SU-DHL-6 (cell line): ENCODE measurements around the gene AP2M1.

Source experiments
- H2AFZ ChIP-seq: fragments of 200-600 bp; sonication (generic); 2 replicates; pipeline ENCODE4 v1.6.1; 2014; ENCODE audit warnings: low read depth, mild to moderate bottlenecking, moderate library complexity, mixed read lengths, antibody characterized with exemption, low read length; ENCODE audit not compliant: severe bottlenecking
- H3F3A ChIP-seq: fragments of 200-600 bp; shearing (Covaris generic); 2 replicates; pipeline ENCODE4 v1.6.0; 2016; ENCODE audit warnings: antibody characterized with exemption, mild to moderate bottlenecking; ENCODE audit not compliant: insufficient read depth
- H3K27ac ChIP-seq: fragments of 200-600 bp; sonication (generic); 2 replicates; pipeline ENCODE4 v1.5.1; 2016; ENCODE audit warnings: low read depth, mild to moderate bottlenecking, low read length, moderate library complexity, mixed read lengths
- H3K27me3 ChIP-seq: fragments of 200-600 bp; sonication (generic), shearing (Covaris generic); 2 replicates; pipeline ENCODE4 v1.6.0; 2014; ENCODE audit warnings: mild to moderate bottlenecking, low read length
- H3K36me3 ChIP-seq: fragments of 200-600 bp; sonication (generic); 2 replicates; pipeline ENCODE4 v1.6.1; 2014; ENCODE audit warnings: mild to moderate bottlenecking, low read length, mixed read lengths
- H3K4me2 ChIP-seq: fragments of 300-600, 200-600 bp; shearing (Covaris generic), sonication (generic); 2 replicates; pipeline ENCODE4 v1.6.0; 2014; ENCODE audit warnings: low read length, low read depth, mild to moderate bottlenecking; ENCODE audit not compliant: poor library complexity, severe bottlenecking
- H3K4me3 ChIP-seq: fragments of 200-600 bp; sonication (generic); 2 replicates; pipeline ENCODE4 v1.5.1; 2014; ENCODE audit warnings: antibody characterized with exemption, low read length, mild to moderate bottlenecking, mixed read lengths; ENCODE audit not compliant: insufficient read depth, poor library complexity, severe bottlenecking
- H3K79me2 ChIP-seq: fragments of 200-600 bp; sonication (generic); 2 replicates; pipeline ENCODE4 v1.6.1; 2014; ENCODE audit warnings: mild to moderate bottlenecking, low read length, moderate library complexity; ENCODE audit not compliant: insufficient read depth
- H3K9ac ChIP-seq: fragments of 200-600 bp; sonication (generic); 2 replicates; pipeline ENCODE4 v1.7.0; 2014; ENCODE audit warnings: mild to moderate bottlenecking, low read length
- H3K9me2 ChIP-seq: fragments of 200-600 bp; sonication (generic); replicated peaks from 2 replicates; pipeline ENCODE4 v1.6.1; 2014; ENCODE audit warnings: low read length; ENCODE audit not compliant: insufficient read depth
- H3K9me3 ChIP-seq: fragments of 200-600 bp; sonication (generic); 2 replicates; pipeline ENCODE4 v1.6.1; 2014; ENCODE audit warnings: low read length, mixed read lengths; ENCODE audit not compliant: insufficient read depth
- H4K20me1 ChIP-seq: fragments of 200-600 bp; sonication (generic); 2 replicates; pipeline ENCODE4 v1.6.1; 2014; ENCODE audit warnings: low read depth, mild to moderate bottlenecking, antibody characterized with exemption, low read length, moderate library complexity, mixed read lengths
- CTCF ChIP-seq: fragments of 200-600 bp; sonication (generic); IDR thresholded peaks from one replicate; pipeline ENCODE4 v1.5.1; 2017; ENCODE audit warnings: antibody characterized with exemption, mild to moderate bottlenecking, low read length, moderate library complexity; ENCODE audit not compliant: insufficient read depth, poor library complexity, severe bottlenecking
- EZH2phosphoT487 ChIP-seq: fragments of 200-600 bp; sonication (generic), shearing (Covaris generic); conservative IDR thresholded peaks from 2 replicates; pipeline ENCODE4 v1.6.1; 2018; ENCODE audit warnings: mild to moderate bottlenecking, antibody characterized with exemption, low read length, moderate library complexity, mixed read lengths

AP2M1 gene

GRCh38 chr3:184142199-184142598 is 32.5 kb upstream of the AP2M1 start:
- TF ChIP-seq EZH2phosphoT487 (no peak), CTCF (no peak)
- H2AFZ ChIP-seq = no peak overlapping the region
- no peaks in the 10 kb centered on the region for H3K27me3 ChIP-seq
- H3K9ac ChIP-seq = no peak overlapping the region
- no peak overlapping the region for H3K4me3 ChIP-seq
- no peak overlapping the region for H3K27ac ChIP-seq
- no peaks in the 10 kb centered on the region for H3K9me2 ChIP-seq
- peaks cover 5% of the 10 kb centered on the region; the same call in 1 of the 2 replicates for H3K36me3 ChIP-seq
- H4K20me1 ChIP-seq = no peaks in the 10 kb centered on the region
- H3K4me2 ChIP-seq = no peak overlapping the region
- H3K79me2 ChIP-seq = peaks cover 16% of the 10 kb centered on the region
- H3F3A ChIP-seq = no peaks in the 10 kb centered on the region
- H3K9me3 ChIP-seq = no peaks in the 10 kb centered on the region

GRCh38 chr3:184143327-184143726 is 31.3 kb upstream of the AP2M1 start:
- Histone ChIP-seq H3K4me3 (no peak overlapping the region), H4K20me1 (no peaks in the 10 kb centered on the region), H3F3A (no peaks in the 10 kb centered on the region), H3K4me2 (no peak overlapping the region), H3K36me3 (peaks cover 5% of the 10 kb centered on the region; the same call in 1 of the 2 replicates), H2AFZ (no peak overlapping the region), H3K27ac (no peak overlapping the region), H3K9me2 (no peaks in the 10 kb centered on the region), H3K9me3 (no peaks in the 10 kb centered on the region), H3K79me2 (0 out of 2 replicates have a peak, but pooled peaks cover 6% of the 10 kb centered on the region), H3K9ac (no peak overlapping the region), H3K27me3 (no peaks in the 10 kb centered on the region)
- TF ChIP-seq CTCF (no peak), EZH2phosphoT487 (no peak)

GRCh38 chr3:184144505-184144904 is 30.1 kb upstream of the AP2M1 start:
- no peaks in the 10 kb centered on the region for H3K9me2 ChIP-seq
- H3K9me3 ChIP-seq = no peaks in the 10 kb centered on the region
- peaks cover 5% of the 10 kb centered on the region; the same call in 1 of the 2 replicates for H3K36me3 ChIP-seq
- H4K20me1 ChIP-seq = no peaks in the 10 kb centered on the region
- no peak overlapping the region for H3K4me2 ChIP-seq
- no peak overlapping the region for H3K27ac ChIP-seq
- H3K9ac ChIP-seq = no peak overlapping the region
- 0 out of 2 replicates have a peak, but pooled peaks cover 6% of the 10 kb centered on the region for H3K79me2 ChIP-seq
- TF ChIP-seq CTCF (no peak), EZH2phosphoT487 (no peak)
- no peak overlapping the region for H2AFZ ChIP-seq
- H3K27me3 ChIP-seq = no peaks in the 10 kb centered on the region
- no peak overlapping the region for H3K4me3 ChIP-seq
- no peaks in the 10 kb centered on the region for H3F3A ChIP-seq
